GM18508 (cell line): ENCODE results near the gene TGOLN2.

ENCODE experiments used
- ATAC-seq: cut with Tn5 transposase; IDR thresholded peaks from one replicate; pipeline ENCODE4 v1.9.1; 2021; ENCODE audit warnings: moderate number of reproducible peaks; ENCODE audit not compliant: insufficient read depth, unreplicated experiment

Gene TGOLN2

GRCh38 chr2:85310330-85310729 is 17.5 kb downstream of the TGOLN2 start:
- no peak for ATAC-seq

GRCh38 chr2:85309699-85310321 is 18.0 kb downstream of the TGOLN2 start:
- no peak for ATAC-seq

GRCh38 chr2:85308896-85309555 is 18.8 kb downstream of the TGOLN2 start:
- ATAC-seq = no peak

- no peak for ATAC-seq
Measured at GRCh38 chr2:85308201-85308600, 19.6 kb downstream of the TGOLN2 start.

- no peak for ATAC-seq
Measured at GRCh38 chr2:85307527-85307897, 20.3 kb downstream of the TGOLN2 start.

DNA sequence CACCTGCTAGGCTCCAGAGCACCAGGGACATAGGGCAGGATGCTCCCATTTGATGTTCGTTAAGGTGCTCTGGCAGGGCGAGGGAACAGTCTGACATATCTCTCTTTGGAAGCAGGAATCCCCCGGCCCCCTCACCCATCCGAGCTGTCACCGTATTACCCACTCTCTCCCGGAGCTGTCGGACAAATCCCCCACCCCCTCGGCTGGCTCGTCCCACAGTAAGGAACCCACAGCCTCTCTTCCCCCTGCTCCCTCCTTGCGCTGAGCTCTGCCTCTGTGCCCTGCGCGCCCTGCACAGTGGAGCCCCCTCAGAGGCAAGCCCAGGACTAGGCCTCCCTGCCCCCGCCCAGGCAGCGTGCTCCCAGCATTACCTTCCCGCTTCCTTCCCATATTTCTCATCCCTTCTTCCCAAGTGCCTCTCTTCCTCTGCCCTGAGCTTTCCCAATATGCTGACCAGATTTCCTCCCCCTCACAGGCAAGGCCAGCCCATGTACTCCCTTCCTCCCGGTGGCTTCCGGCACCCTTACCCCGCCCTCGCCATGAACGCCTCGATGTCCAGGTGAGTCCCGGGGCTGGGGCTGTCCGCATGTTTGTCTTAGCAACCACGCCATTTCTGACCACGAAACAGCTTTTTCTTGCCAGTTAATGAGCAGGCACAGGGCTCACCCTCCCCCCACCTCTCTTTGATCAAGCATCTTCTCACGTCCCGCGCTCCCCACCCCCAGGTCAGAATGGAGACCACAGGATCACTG is 23.8 kb downstream of the TGOLN2 start:
- no peak for ATAC-seq

DNA sequence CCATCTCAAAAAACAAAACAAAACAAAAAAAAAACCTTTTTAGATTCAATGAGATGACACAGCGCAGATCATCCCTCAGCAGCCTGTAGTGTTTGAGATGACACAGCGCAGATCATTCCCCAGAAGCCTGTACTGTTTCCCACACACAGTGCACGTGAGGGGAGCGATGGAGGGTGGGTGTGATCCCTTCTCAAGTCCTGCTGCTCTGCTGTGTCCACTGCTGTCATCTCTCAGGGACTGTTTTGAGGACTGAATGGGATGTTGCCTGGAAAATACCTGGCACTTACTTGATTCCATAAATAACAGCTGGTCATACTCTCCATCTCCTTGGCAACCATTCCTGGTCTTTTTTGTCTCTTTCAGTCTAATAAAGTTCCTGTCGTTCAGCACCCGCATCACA is 25.7 kb downstream of the TGOLN2 start:
- ATAC-seq = no peak

- ATAC-seq = no peak
Measured at GRCh38 chr2:85291425-85292023, 36.3 kb downstream of the TGOLN2 start.

- ATAC-seq = no peak
Measured at GRCh38 chr2:85288244-85288725, 39.5 kb downstream of the TGOLN2 start.

DNA sequence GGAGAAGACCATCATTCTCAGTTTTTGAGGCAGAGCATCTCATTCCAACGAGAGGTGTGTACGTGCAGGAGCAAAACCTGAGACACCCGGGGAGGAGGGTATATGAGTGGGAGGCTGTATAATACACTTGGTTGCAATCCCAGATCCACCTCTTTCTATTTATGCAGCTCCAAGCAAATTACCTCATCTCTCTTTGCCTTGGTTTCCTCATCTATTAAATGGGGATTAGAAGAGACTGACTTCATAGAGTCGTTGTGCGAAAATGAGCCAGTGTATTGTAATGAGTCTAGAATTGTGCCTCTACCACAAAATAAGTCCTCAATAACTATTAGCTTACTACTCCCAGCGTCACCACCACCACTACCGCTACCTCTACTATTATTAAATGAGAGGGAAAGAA is 40.1 kb downstream of the TGOLN2 start:
- ATAC-seq = no peak

DNA sequence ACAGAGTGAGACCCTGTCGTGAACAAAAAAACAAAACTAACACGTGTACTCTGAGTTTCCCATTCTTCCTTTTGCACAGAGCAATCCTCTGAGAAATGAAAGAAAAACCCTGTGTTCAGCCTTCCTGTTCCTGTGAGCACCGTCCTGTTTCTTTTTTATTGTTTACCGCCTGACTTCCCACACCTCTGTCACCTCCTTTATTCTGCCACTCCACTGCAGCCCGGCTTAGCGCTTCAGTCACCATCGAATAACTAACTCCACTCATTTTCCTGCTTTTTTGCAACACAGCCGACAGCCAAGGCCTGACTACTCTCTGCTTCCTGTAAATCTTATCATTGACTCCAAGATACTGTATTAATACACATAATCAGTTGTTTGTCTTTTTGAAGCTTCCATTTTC is 40.9 kb downstream of the TGOLN2 start:
- no peak for ATAC-seq

GRCh38 chr2:85283641-85284040 is 44.1 kb downstream of the TGOLN2 start:
- ATAC-seq = no peak

DNA sequence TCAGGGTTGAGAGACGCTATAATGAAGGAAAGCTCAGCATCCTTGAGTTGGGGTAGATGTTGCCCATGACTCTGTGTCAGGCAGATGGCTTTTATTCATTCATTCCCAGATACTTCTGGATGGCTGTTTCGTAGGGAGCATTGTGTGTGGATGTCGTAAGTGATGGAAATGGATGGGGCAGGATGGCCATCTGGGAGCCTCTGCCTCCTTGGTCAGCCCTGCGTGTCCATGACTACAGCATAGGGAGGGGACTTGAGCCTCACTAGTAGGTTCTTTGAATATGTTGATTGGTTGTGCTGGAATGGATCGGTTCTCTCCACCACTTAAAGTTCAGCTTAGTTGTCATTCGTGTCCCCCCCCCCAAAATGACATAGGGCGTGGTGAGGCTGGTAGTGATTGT is 44.9 kb downstream of the TGOLN2 start:
- no peak for ATAC-seq

GRCh38 chr2:85281553-85281952 is 46.2 kb downstream of the TGOLN2 start:
- no peak for ATAC-seq

DNA sequence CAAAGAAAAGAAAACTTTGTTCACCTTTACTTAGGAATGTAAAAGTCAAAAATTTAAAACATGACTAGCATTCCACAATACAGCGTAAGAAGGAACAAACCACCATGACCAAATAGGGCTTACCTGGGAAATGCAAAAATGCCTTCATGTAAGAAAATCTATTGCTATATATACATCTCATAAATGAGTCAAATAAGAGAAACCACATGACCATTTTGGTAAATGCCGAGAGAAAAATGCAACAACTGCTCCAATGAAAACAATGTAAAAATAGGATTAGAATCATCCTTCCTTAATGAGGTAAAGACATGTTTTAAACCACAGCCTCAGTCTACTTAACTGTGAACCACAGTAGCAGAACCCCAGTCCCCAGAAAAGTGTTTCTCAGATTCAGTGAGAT is 49.4 kb downstream of the TGOLN2 start:
- no peak for ATAC-seq

DNA sequence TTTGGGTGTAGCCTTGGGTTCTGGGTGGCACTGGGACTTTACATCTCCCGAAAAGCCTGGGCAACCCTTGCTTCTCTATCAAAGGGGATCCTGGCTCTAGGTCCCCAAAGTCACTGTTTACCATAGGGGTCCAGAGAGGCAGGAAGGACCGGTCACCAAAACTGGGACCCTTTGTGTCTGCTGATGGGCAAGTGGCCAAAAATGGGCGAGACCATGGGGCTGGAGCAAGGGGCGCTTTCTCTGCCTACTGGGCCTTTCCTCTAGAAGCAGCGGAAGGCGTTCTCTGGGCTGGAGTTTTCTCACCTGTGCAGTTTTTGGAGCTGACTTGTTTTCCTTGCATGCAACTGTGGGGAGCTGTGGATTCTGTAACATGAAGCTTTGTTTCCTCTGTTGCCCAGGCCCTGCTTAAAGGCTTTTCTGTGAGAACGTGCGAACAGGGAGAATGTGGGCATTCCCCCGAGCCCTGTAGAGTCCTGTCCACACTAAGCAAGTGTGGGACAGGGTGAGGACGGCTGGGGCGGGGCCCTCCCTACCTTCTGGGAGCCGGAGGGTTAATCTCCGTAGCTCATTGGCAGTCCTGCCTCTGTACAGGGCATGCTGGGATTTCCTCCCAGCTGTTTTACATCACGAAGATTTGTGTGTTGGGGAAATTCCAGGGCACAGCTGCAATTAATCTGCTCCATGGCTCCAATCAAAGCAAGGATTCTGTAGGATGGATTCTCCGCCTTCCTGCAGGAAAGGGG is 50.2 kb downstream of the TGOLN2 start:
- ATAC-seq = no peak

DNA sequence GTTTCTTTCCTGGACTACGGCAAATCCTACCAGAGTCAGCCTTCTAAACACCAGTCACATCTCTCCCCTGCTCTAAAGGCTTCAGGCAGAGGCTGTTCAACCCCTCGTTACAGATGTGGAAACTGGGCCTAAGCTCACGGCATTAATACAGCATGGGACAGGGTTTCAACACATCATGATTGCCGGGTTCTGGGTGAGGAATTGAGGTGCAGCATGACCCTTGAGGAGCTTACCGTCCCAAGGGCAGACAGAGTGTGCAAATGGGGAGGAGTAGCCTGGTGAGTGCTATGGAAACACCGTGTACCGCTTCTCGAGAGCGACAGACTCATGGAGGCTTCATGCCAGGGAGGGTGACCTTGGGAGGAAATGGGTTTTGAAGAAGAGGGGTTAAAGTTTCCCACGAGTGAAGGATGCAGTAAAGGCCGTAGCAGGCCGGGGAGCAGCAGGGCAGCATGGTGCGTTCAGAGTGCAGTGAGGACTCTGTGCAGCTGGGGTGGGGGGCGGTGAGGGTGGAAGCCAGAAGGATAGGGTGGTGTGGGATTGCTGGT is 51.1 kb downstream of the TGOLN2 start:
- ATAC-seq = no peak

GRCh38 chr2:85275984-85276540 is 51.7 kb downstream of the TGOLN2 start:
- ATAC-seq = no peak

DNA sequence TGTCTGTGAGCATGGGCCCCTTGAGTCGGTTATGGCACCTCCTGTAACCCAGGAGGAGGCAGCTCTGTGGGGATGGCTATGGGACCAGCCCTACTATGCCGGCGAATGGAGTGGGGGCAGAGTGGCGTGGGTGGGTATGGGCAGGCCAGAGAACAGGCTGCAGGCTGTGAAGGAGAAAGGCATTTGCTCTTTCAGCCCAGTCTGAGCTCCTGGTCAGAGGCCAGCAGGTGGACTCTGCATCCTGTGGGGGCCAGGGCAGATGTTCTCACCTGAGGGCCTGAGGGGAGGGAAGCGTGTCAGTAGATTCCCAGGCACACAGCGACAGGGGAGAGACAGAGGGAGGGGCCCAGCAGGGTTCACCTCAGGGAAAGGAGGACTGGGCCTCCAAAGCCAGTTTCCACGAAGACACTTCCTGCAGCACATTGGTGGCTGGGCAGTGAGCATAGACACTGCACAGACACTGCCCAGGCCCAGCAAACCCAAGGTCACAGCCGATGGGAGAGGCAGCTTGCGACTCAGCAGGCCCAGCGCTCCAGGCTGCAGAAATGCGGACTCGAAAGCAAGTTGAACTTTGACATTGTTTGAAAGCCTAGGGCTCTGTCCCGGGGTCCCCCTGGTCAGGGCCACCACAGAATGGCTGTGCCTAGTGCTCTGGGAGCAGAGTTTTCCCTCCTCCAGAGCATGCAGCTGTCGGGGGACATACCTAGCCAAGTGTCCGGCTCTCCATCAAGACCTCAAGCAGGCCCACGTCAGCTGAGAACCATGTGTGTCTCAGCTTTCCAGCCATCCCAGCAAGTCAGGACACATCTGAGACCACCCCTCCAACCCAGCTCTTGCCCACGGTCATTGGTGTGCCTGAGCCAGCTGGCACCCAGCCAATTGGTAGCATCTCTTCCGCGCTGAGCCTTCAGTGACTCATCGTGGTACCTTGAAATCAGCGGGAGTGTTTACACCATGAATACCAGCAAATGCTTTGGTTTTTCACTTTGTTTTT is 53.8 kb downstream of the TGOLN2 start:
- no peak for ATAC-seq
